Measurements from ENCODE around the gene BCL2. TPM values are rescaled to one million over a fixed set of nuclear protein-coding genes. Genes with fewer than 3 reads are reported as not detected.
"Not testable (repeated sequence)": the region's sequence is repeated elsewhere in the genome, so short reads cannot be mapped to it uniquely, and the experiment has no call there.

The BCL2 gene
- total and polyA plus RNA-seq, 7 donors = 2.8 to 25.7 (median 11.3) TPM

DNA sequence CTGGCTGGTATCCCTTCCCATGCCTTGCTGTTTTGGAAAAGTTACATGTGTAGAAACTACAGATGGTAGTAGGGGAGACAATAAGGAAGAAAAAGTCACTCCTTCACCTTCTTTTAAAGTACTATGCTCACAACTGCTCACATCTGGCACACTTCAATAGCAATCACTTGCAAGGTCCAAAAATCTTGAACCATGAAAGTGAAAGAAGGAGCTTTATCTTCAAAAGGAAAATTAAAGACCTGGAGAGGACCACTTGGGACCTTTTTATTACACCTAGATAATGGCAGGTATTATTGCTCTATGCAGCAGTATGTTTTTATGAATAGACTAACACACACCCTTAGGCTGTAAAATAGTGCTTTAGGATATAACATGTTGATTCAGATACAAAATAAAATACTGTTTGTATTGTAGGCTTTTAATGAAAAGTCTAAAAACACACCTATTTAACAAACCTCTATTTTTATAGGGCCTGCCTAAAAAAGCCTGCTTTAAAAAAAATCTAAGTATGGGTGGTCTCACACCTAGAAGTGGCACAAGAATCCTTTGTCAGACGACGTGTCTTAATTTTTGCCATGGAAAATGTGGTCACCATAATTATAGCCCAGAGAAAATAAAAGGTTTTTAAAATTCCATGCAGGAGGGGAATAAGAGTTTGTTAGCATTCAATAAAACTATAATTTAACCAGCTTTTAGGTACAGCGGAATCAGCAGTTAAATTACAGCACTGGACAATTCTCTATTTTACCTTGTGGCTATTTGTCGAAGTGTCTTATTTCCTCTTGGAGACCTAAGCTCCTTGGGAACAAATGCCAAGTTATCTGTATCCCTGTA, 124.0 kb downstream of the BCL2 start:
- TF ChIP-seq, protein P1, sequence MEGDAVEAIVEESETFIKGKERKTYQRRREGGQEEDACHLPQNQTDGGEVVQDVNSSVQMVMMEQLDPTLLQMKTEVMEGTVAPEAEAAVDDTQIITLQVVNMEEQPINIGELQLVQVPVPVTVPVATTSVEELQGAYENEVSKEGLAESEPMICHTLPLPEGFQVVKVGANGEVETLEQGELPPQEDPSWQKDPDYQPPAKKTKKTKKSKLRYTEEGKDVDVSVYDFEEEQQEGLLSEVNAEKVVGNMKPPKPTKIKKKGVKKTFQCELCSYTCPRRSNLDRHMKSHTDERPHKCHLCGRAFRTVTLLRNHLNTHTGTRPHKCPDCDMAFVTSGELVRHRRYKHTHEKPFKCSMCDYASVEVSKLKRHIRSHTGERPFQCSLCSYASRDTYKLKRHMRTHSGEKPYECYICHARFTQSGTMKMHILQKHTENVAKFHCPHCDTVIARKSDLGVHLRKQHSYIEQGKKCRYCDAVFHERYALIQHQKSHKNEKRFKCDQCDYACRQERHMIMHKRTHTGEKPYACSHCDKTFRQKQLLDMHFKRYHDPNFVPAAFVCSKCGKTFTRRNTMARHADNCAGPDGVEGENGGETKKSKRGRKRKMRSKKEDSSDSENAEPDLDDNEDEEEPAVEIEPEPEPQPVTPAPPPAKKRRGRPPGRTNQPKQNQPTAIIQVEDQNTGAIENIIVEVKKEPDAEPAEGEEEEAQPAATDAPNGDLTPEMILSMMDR (IDR thresholded peaks at IDR 0.05) = no peak
- H3K9me3 ChIP-seq = no peaks in the 10 kb centered on the region
- peaks cover 0 to 11% (median 0%) of the 10 kb centered on the region in 4 donors for H3K4me1 ChIP-seq
- no peaks in the 10 kb centered on the region for H3K36me3 ChIP-seq
- no peak for DNase-seq
- intact Hi-C loops (cut with DNase I) = no loop called here
- no peak overlapping the region for H3K27ac ChIP-seq
- 21 to 77% methylated on average over 4 of the region's 4 CpGs for WGBS, 2 donors
- no peak overlapping the region for H3K4me3 ChIP-seq
- no peaks in the 10 kb centered on the region for H3K27me3 ChIP-seq

DNA sequence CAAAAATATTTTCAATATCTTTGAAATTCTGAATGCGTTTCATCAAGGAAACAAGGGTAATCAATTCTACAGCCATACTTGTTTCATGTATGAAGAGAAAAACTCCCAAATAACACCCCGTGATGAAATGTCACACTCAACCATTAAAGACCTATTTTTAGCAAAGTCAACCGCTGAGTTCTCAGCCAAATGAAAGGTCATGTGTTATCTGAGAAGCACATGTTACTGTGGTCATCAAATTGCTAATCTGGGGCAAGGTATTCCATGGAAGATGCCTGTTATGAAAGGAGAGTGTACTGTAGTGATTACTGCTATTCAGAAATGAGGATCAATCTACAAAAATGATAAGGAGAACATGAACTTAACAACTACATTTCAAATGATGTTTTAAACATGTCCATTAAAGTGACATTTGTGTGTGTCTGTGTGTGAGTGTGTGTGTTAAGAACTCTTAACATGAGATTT, 126.7 kb downstream of the BCL2 start:
- DNase-seq = no peak
- H3K36me3 ChIP-seq = no peaks in the 10 kb centered on the region
- H3K4me1 ChIP-seq = peaks cover 0 to 13% (median 3%) of the 10 kb centered on the region in 4 donors
- no peak overlapping the region for H3K27ac ChIP-seq
- H3K27me3 ChIP-seq = no peaks in the 10 kb centered on the region
- TF ChIP-seq EP300 (IDR thresholded peaks at IDR 0.05) = no peak
- TF ChIP-seq, protein P1 (IDR thresholded peaks at IDR 0.05) = no peak
- TF ChIP-seq POLR2A (IDR thresholded peaks at IDR 0.05) = no peak
- TF ChIP-seq POLR2AphosphoS5 (IDR thresholded peaks at IDR 0.05) = no peak
- no peak overlapping the region for H3K4me3 ChIP-seq
- H3K9me3 ChIP-seq = no peaks in the 10 kb centered on the region
- WGBS, 2 donors = 66 to 74% methylated on average over 3 of the region's 3 CpGs
- intact Hi-C loops (cut with DNase I) = no loop called here

DNA sequence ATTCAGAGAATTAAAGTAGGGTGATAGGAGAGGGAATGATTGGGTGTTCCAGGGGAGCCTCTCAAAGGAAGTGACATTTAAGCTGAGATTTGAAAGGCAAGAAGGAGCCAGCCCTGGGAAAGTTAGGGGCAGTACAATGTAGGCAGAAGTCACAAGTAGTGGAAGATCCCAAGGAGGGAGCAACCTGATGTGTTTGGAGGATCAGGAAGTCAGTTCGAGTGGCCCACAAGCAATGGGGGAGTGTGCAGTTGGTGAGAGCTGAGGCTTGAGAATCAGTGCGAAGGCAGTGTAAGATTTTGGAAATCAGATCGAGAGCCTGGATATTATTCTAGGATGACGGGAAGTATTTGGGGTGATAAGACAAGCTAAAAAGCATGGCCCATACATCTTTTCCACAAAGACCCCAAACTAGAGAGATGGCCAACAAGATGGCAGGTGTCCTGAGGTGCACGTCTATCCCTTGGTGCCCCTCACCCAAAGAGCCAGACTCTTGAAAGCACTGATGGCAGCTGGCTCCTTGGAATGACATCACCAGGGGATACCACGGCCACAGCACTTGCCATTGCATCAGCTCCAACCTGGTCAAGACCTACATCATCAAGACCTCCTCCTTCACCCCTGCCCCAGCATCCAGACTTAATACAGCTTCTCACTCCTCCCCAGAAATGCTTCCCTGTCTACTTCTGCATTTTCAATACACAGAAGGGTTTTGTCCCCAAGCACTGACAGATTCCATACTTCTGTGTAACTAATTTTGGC, 127.3 kb downstream of the BCL2 start:
- intact Hi-C loops (cut with DNase I) = no loop called here
- no peak for TF ChIP-seq POLR2AphosphoS5 (IDR thresholded peaks at IDR 0.05)
- TF ChIP-seq EP300 (IDR thresholded peaks at IDR 0.05) = no peak
- TF ChIP-seq, protein P1 (IDR thresholded peaks at IDR 0.05) = no peak
- no peak for TF ChIP-seq POLR2A (IDR thresholded peaks at IDR 0.05)
- Histone ChIP-seq H3K9me3 (no peaks in the 10 kb centered on the region), H3K4me1 (peaks cover 0 to 19% (median 9%) of the 10 kb centered on the region in 4 donors), H3K36me3 (no peaks in the 10 kb centered on the region), H3K4me3 (no peak overlapping the region), H3K27ac (no peak overlapping the region), H3K27me3 (no peaks in the 10 kb centered on the region)
- no peak for DNase-seq
- WGBS, 2 donors = 95% methylated on average over 6 of the region's 6 CpGs

DNA sequence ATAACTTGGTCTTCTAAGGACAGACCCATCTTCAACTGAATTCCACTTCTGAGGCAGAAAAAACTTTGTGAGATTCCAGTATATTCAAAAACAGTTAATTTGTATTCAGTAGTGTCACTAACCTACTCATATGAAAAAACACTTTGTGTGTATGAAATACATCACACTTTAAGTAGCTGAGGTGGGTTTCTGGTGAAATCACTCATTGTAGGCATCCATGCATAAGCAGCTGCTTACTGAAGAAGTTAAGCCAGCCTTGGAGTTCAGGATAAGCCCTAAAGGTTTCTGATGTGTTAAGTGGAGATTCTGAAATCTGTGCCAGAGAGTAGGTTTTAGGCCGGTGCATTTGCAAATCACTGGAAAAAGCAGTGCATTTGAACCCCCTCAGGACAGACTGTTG, 128.2 kb downstream of the BCL2 start:
- H3K4me3 ChIP-seq = no peak overlapping the region
- H3K27ac ChIP-seq = no peak overlapping the region
- no peaks in the 10 kb centered on the region for H3K36me3 ChIP-seq
- 92 to 93% methylated on average over 1 of the region's 1 CpG for WGBS, 2 donors
- no peak for TF ChIP-seq EP300 (IDR thresholded peaks at IDR 0.05)
- TF ChIP-seq POLR2A (IDR thresholded peaks at IDR 0.05) = no peak
- TF ChIP-seq, protein P1 (IDR thresholded peaks at IDR 0.05) = no peak
- TF ChIP-seq POLR2AphosphoS5 (IDR thresholded peaks at IDR 0.05) = no peak
- H3K9me3 ChIP-seq = no peaks in the 10 kb centered on the region
- no peak for DNase-seq
- intact Hi-C loops (cut with DNase I) = no loop called here
- peaks cover 0 to 27% (median 18%) of the 10 kb centered on the region in 4 donors for H3K4me1 ChIP-seq
- no peaks in the 10 kb centered on the region for H3K27me3 ChIP-seq

DNA sequence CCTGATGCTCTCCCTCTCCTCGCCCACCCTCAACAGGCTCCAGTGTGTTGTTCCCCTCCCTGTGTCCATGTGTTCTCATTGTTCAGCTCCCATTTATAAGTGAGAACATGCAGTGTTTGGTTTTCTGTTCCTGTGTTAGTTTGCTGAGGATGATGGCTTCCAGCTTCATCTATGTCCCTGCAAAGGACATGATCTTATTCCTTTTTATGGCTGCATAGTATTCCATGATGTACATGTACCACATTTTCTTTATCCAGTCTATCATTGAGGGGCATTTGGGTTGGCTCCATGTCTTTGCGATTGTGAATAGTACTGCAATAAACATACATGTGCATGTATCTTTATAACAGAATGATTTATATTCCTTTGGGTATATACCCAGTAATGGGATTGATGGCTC, 128.7 kb downstream of the BCL2 start:
- H3K4me3 ChIP-seq; H3K36me3 ChIP-seq; DNase-seq; H3K9me3 ChIP-seq; intact Hi-C loops (cut with DNase I); H3K27ac ChIP-seq; H3K27me3 ChIP-seq: not testable (repeated sequence)
- H3K4me1 ChIP-seq = peaks cover 0 to 32% (median 21%) of the 10 kb centered on the region in 4 donors
- 96 to 97% methylated on average over 2 of the region's 2 CpGs for WGBS, 2 donors

All from sigmoid colon (tissue), 7 donors.